H9 (cell line): Measurements from ENCODE around the gene UBXN7. TPM values are rescaled to one million over a fixed set of nuclear protein-coding genes. Genes with fewer than 3 reads are reported as not detected.

Experiments used
- DNase-seq: peaks from one replicate; pipeline ENCODE4 v3.0.0-alpha.2; 2017
- H2AFZ ChIP-seq: one replicate; pipeline ENCODE4 v1.6.1; 2013; ENCODE audit warnings: mild to moderate bottlenecking, low read length, control low read depth, moderate library complexity
- H2AK5ac ChIP-seq: 2 replicates; pipeline ENCODE4 v1.6.1; 2013; ENCODE audit warnings: low read length, control low read depth, mixed read lengths; ENCODE audit not compliant: insufficient read length
- H2BK120ac ChIP-seq: one replicate; pipeline ENCODE4 v1.6.1; 2013; ENCODE audit warnings: low read depth, mild to moderate bottlenecking, low read length, control low read depth, inconsistent platforms; ENCODE audit not compliant: poor library complexity, severe bottlenecking
- H2BK12ac ChIP-seq: 2 replicates; pipeline ENCODE4 v1.6.1; 2013; ENCODE audit warnings: low read length, control low read depth, mixed read lengths, low read depth; ENCODE audit not compliant: insufficient read length
- H2BK15ac ChIP-seq: 2 replicates; pipeline ENCODE4 v1.6.1; 2013; ENCODE audit warnings: low read depth, low read length, control low read depth
- H2BK20ac ChIP-seq: one replicate; pipeline ENCODE4 v1.6.1; 2013; ENCODE audit warnings: low read depth, mild to moderate bottlenecking, low read length, control low read depth, inconsistent platforms; ENCODE audit not compliant: poor library complexity, severe bottlenecking
- H2BK5ac ChIP-seq: 2 replicates; pipeline ENCODE4 v1.6.1; 2013; ENCODE audit warnings: low read length, control low read depth, mixed read lengths; ENCODE audit not compliant: insufficient read length
- H3K14ac ChIP-seq: 2 replicates; pipeline ENCODE4 v1.6.1; 2013; ENCODE audit warnings: low read length, control low read depth; ENCODE audit not compliant: insufficient read depth
- H3K18ac ChIP-seq: 2 replicates; pipeline ENCODE4 v1.6.1; 2013; ENCODE audit warnings: low read depth, mild to moderate bottlenecking, mixed read lengths, low read length, control low read depth; ENCODE audit not compliant: insufficient read length
- H3K23ac ChIP-seq: 2 replicates; pipeline ENCODE4 v1.6.1; 2013; ENCODE audit warnings: low read length, control low read depth, mixed read lengths, low read depth; ENCODE audit not compliant: insufficient read length
- H3K23me2 ChIP-seq: 2 replicates; pipeline ENCODE4 v1.6.1; 2013; ENCODE audit warnings: low read depth, mild to moderate bottlenecking, mixed read lengths, low read length, control low read depth; ENCODE audit not compliant: insufficient read length, poor library complexity, severe bottlenecking
- H3K27ac ChIP-seq: 2 replicates; pipeline ENCODE4 v1.5.1; 2013; ENCODE audit warnings: low read length, control low read depth, mixed read lengths, low read depth; ENCODE audit not compliant: insufficient read length
- H3K27me3 ChIP-seq: 2 replicates; pipeline ENCODE4 v1.6.1; 2013; ENCODE audit warnings: low read length, control low read depth, inconsistent platforms; ENCODE audit not compliant: insufficient read depth
- H3K4ac ChIP-seq: 2 replicates; pipeline ENCODE4 v1.6.1; 2013; ENCODE audit warnings: low read depth, mild to moderate bottlenecking, control low read depth, inconsistent platforms, low read length, moderate library complexity
- H3K4me1 ChIP-seq: 2 replicates; pipeline ENCODE4 v1.6.1; 2013; ENCODE audit warnings: low read length, control low read depth, inconsistent platforms; ENCODE audit not compliant: insufficient read depth
- H3K4me2 ChIP-seq: 2 replicates; pipeline ENCODE4 v1.6.1; 2013; ENCODE audit warnings: low read length, control low read depth, mixed read lengths; ENCODE audit not compliant: insufficient read length, insufficient read depth
- H3K56ac ChIP-seq: 2 replicates; pipeline ENCODE4 v1.6.1; 2013; ENCODE audit warnings: low read depth, mild to moderate bottlenecking, mixed read lengths, low read length, control low read depth; ENCODE audit not compliant: insufficient read length
- H3K79me1 ChIP-seq: 2 replicates; pipeline ENCODE4 v1.6.1; 2013; ENCODE audit warnings: low read depth, mild to moderate bottlenecking, moderate library complexity, low read length, control low read depth, inconsistent platforms; ENCODE audit not compliant: insufficient read depth, poor library complexity, severe bottlenecking
- H3K79me2 ChIP-seq: 2 replicates; pipeline ENCODE4 v1.6.1; 2013; ENCODE audit warnings: low read length, control low read depth, inconsistent platforms; ENCODE audit not compliant: insufficient read depth
- H3K9ac ChIP-seq: 2 replicates; pipeline ENCODE4 v1.6.1; 2013; ENCODE audit warnings: low read length, control low read depth, mixed read lengths; ENCODE audit not compliant: insufficient read length; ENCODE audit errors: extremely low read depth
- H3K9me3 ChIP-seq: one replicate; pipeline ENCODE4 v1.6.1; 2013; ENCODE audit warnings: low read depth, low read length, inconsistent platforms; ENCODE audit not compliant: control insufficient read depth
- H3T11ph ChIP-seq: one replicate; pipeline ENCODE4 v1.6.1; 2013; ENCODE audit warnings: mild to moderate bottlenecking, low read length, control low read depth, inconsistent platforms
- H4K20me1 ChIP-seq: one replicate; pipeline ENCODE4 v1.6.1; 2013; ENCODE audit not compliant: control insufficient read depth, insufficient read length, insufficient read depth
- H4K5ac ChIP-seq: 2 replicates; pipeline ENCODE4 v1.6.1; 2013; ENCODE audit warnings: low read depth, mild to moderate bottlenecking, mixed read lengths, low read length, control low read depth; ENCODE audit not compliant: insufficient read length
- H4K8ac ChIP-seq: replicated peaks from 2 replicates; pipeline ENCODE4 v1.6.1; 2013; ENCODE audit warnings: low read length, control low read depth, mixed read lengths, low read depth; ENCODE audit not compliant: insufficient read length
- H4K91ac ChIP-seq: 2 replicates; pipeline ENCODE4 v1.6.1; 2013; ENCODE audit warnings: low read depth, mild to moderate bottlenecking, moderate library complexity, mixed read lengths, low read length, control low read depth; ENCODE audit not compliant: insufficient read length
- H3K27ac Mint-ChIP-seq, 3 experiments: 2 replicates in 2 of 3; 3 replicates in 1 of 3; pipeline ENCODE4 v1.8.0; 2020 to 2021; ENCODE audit warnings: mixed read lengths in 3 of 3, mild to moderate bottlenecking in 1 of 3, moderate library complexity in 1 of 3
- H3K27me3 Mint-ChIP-seq: 2 replicates; pipeline ENCODE4 v1.8.0; 2021; ENCODE audit warnings: low read depth, mild to moderate bottlenecking, moderate library complexity, mixed read lengths
- H3K36me3 Mint-ChIP-seq, 3 experiments: 2 replicates in 2 of 3; 3 replicates in 1 of 3; pipeline ENCODE4 v1.8.0; 2020 to 2021; ENCODE audit warnings: low read depth in 3 of 3, mixed read lengths in 3 of 3; ENCODE audit not compliant: insufficient read depth in 1 of 3
- H3K4me1 Mint-ChIP-seq, 2 experiments: 2 replicates each; pipeline ENCODE4 v1.8.0; 2020; ENCODE audit warnings: mixed read lengths in 2 of 2
- H3K4me3 Mint-ChIP-seq, 2 experiments: 2 replicates in 1 of 2; 3 replicates in 1 of 2; pipeline ENCODE4 v1.8.0; 2020 to 2021; ENCODE audit warnings: mild to moderate bottlenecking in 2 of 2, mixed read lengths in 2 of 2, moderate library complexity in 1 of 2
- H3K9me3 Mint-ChIP-seq, 2 experiments: 2 replicates in 1 of 2; 3 replicates in 1 of 2; pipeline ENCODE4 v1.8.0; 2020; ENCODE audit warnings: mild to moderate bottlenecking in 2 of 2, mixed read lengths in 2 of 2, moderate library complexity in 1 of 2
- WGBS: extraction: QIAGEN DNeasy Blood & Tissue Kit; methylation state at CpG from one replicate; pipeline ENCODE4 v1.1.7; 2013; ENCODE audit warnings: missing lambda C conversion rate, low lambda C conversion rate, mixed read lengths; ENCODE audit not compliant: insufficient read length; ENCODE audit errors: extremely low coverage; 5-methylcytosine and 5-hydroxymethylcytosine counted together
- total RNA-seq: library from RNA; stranded (reverse); gene quantifications from 2 replicates; pipeline ENCODE4 v1.2.1, GENCODE V29; 2021
- TF ChIP-seq, protein P1 (sequence below): fragments of 200-600 bp; sonication (generic); conservative IDR thresholded peaks from 3 replicates; pipeline ENCODE4 v1.8.0; 2021; ENCODE audit warnings: antibody characterized with exemption, mild to moderate bottlenecking

Gene UBXN7
- total RNA-seq, 1 experiment from 2014 or later = 110 TPM

DNA sequence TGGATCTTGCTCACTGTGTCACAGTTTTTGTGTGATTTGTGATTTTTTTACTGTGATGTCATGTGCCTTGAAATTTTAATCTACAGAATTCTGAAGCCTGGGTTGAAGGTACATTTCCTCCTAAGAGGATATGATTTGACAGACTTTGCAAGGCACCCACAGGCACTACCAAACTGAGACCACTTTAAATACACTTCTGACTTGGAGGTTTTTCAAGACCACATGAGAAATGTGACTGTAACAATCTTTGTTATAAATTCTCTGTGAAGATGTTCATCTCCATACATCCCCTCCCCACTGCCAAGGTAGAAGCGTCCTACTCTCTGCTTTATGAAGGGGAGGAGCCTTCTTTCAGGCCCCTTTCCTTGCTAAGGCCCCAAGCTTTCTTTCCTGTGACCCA is 22.8 kb downstream of the UBXN7 start:
- Histone ChIP-seq H2BK5ac (no peak overlapping the region), H3K4me2 (no peak overlapping the region)
- no CpG with 5 or more reads among the region's 1 CpG for WGBS

More for the DNA sequence above, 22.8 kb downstream of the UBXN7 start:
- Histone ChIP-seq H2AK5ac (no peak overlapping the region), H2BK15ac (no peak overlapping the region), H3K18ac (no peak overlapping the region), H2BK12ac (no peak overlapping the region), H3K56ac (no peak overlapping the region), H3K27me3 (no peaks in the 10 kb centered on the region), H4K8ac (no peak overlapping the region), H2BK20ac (no peak overlapping the region), H3K4me1 (no peaks in the 10 kb centered on the region), H2AFZ (no peak overlapping the region), H2BK120ac (no peak overlapping the region), H3K14ac (no peak overlapping the region), H3K79me2 (peaks cover 11% of the 10 kb centered on the region; the same call in 1 of the 2 replicates), H3K9ac (no peak overlapping the region), H4K20me1 (no peaks in the 10 kb centered on the region), H3K23me2 (no peaks in the 10 kb centered on the region), H3K9me3 (no peaks in the 10 kb centered on the region), H4K5ac (no peak overlapping the region), H3K4ac (no peak overlapping the region), H3K27ac (no peak overlapping the region), H3K23ac (no peak overlapping the region), H3T11ph (no peak overlapping the region), H4K91ac (no peak overlapping the region), H3K79me1 (peaks cover 11% of the 10 kb centered on the region)
- Mint-ChIP-seq H3K4me3 (no peak overlapping the region), H3K27me3 (no peaks in the 10 kb centered on the region), H3K27ac (0 out of 7 replicates have a peak overlapping the region, but pooled peaks of 1 of the 3 experiments have one; percentile 20), H3K36me3 (peaks cover 37 to 45% (median 40%) of the 10 kb centered on the region in 3 experiments), H3K9me3 (peaks cover 17 to 18% of the 10 kb centered on the region in 2 experiments), H3K4me1 (peaks cover 7% of the 10 kb centered on the region in 2 experiments)
- no peak for DNase-seq
- TF ChIP-seq, protein P1, sequence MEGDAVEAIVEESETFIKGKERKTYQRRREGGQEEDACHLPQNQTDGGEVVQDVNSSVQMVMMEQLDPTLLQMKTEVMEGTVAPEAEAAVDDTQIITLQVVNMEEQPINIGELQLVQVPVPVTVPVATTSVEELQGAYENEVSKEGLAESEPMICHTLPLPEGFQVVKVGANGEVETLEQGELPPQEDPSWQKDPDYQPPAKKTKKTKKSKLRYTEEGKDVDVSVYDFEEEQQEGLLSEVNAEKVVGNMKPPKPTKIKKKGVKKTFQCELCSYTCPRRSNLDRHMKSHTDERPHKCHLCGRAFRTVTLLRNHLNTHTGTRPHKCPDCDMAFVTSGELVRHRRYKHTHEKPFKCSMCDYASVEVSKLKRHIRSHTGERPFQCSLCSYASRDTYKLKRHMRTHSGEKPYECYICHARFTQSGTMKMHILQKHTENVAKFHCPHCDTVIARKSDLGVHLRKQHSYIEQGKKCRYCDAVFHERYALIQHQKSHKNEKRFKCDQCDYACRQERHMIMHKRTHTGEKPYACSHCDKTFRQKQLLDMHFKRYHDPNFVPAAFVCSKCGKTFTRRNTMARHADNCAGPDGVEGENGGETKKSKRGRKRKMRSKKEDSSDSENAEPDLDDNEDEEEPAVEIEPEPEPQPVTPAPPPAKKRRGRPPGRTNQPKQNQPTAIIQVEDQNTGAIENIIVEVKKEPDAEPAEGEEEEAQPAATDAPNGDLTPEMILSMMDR = no peak
